H1 (cell line): ENCODE measurements around the gene SUCLG2. TPM values are rescaled to one million over a fixed set of nuclear protein-coding genes. Genes with fewer than 3 reads are reported as not detected.

Experiments used
- CTCF ChIA-PET: fragments of 300-600 bp; sonication (Branson Sonifier 250); formaldehyde crosslinking; loops from one replicate; lab custom pipeline; 2021; ENCODE audit not compliant: partially characterized antibody; lab: Charles Lee
- POLR2A ChIA-PET: fragments of 300-600 bp; sonication (Branson Sonifier 250); formaldehyde crosslinking; loops from one replicate; lab custom pipeline; 2021; ENCODE audit warnings: inconsistent platforms; ENCODE audit not compliant: partially characterized antibody; lab: Charles Lee
- DNase-seq, 2 experiments: peaks; one replicate each; pipeline versions ENCODE4 v3.0.0 to v3.0.0-alpha.2; 2010 to 2022; ENCODE audit warnings: low spot score in 2 of 2, low read depth in 1 of 2, mixed read lengths in 1 of 2
- FAIRE-seq: peaks from 2 replicates; lab custom pipeline; 2011; peaks lifted over from hg19 to GRCh38; lab: Jason Lieb, UNC
- H2AFZ ChIP-seq: 2 replicates; pipeline ENCODE4 v1.8.1; 2012; ENCODE audit warnings: low read length, inconsistent platforms
- H2AK5ac ChIP-seq: 2 replicates; pipeline ENCODE4 v1.6.1; 2013; ENCODE audit warnings: low read depth, low read length
- H2BK120ac ChIP-seq: replicated peaks from 2 replicates; pipeline ENCODE3; 2013; ENCODE audit warnings: low read depth, low read length, inconsistent platforms
- H2BK12ac ChIP-seq: 2 replicates; pipeline ENCODE4 v1.6.1; 2013; ENCODE audit warnings: low read depth, low read length
- H2BK15ac ChIP-seq: 2 replicates; pipeline ENCODE4 v1.6.1; 2013; ENCODE audit warnings: low read length
- H2BK20ac ChIP-seq: 2 replicates; pipeline ENCODE4 v1.6.1; 2013; ENCODE audit warnings: low read length
- H2BK5ac ChIP-seq: 2 replicates; pipeline ENCODE4 v1.6.1; 2013; ENCODE audit warnings: low read depth, low read length
- H3K14ac ChIP-seq: 2 replicates; pipeline ENCODE4 v1.6.1; 2013; ENCODE audit warnings: inconsistent platforms; ENCODE audit not compliant: insufficient read length
- H3K18ac ChIP-seq: 2 replicates; pipeline ENCODE4 v1.6.1; 2013; ENCODE audit warnings: low read length; ENCODE audit errors: extremely low read depth
- H3K23ac ChIP-seq: 2 replicates; pipeline ENCODE4 v1.6.1; 2013; ENCODE audit warnings: inconsistent platforms; ENCODE audit not compliant: insufficient read length
- H3K23me2 ChIP-seq: 2 replicates; pipeline ENCODE4 v1.6.1; 2013; ENCODE audit warnings: low read depth, low read length
- H3K27ac ChIP-seq: 2 replicates; pipeline ENCODE4 v1.6.1; 2011; ENCODE audit warnings: low read depth, low read length, inconsistent platforms
- H3K27me3 ChIP-seq, 4 experiments: replicated peaks in 1 of 4; 1 replicate in 1 of 4; 2 replicates in 3 of 4; pipeline versions ENCODE4 v1.6.1 to v1.8.1; 2011 to 2013; ENCODE audit warnings: low read length in 3 of 4, mild to moderate bottlenecking in 3 of 4, inconsistent platforms in 2 of 4, mixed read lengths in 2 of 4, moderate library complexity in 1 of 4; ENCODE audit not compliant: control insufficient read depth in 3 of 4, insufficient read depth in 3 of 4; ENCODE audit errors: extremely low read depth in 1 of 4
- H3K36me3 ChIP-seq, 4 experiments: 2 replicates each; pipeline versions ENCODE4 v1.6.1 to v1.8.1; 2011 to 2013; ENCODE audit warnings: mild to moderate bottlenecking in 4 of 4, low read length in 3 of 4, moderate library complexity in 2 of 4, control low read depth in 1 of 4, inconsistent platforms in 1 of 4; ENCODE audit not compliant: insufficient read depth in 4 of 4, control insufficient read depth in 2 of 4
- H3K4ac ChIP-seq: replicated peaks from 2 replicates; pipeline ENCODE3; 2013; ENCODE audit warnings: low read length, low read depth, mixed read lengths, inconsistent platforms; ENCODE audit not compliant: insufficient read length
- H3K4me1 ChIP-seq, 4 experiments: replicated peaks in 1 of 4; 1 replicate in 1 of 4; 2 replicates in 3 of 4; pipeline versions ENCODE4 v1.6.1 to v1.8.1; 2011 to 2013; ENCODE audit warnings: low read length in 3 of 4, inconsistent platforms in 2 of 4, mixed read lengths in 1 of 4; ENCODE audit not compliant: insufficient read depth in 4 of 4, control insufficient read depth in 3 of 4
- H3K4me2 ChIP-seq, 2 experiments: 2 replicates each; pipeline versions ENCODE4 v1.6.1 to v1.8.1; 2011 to 2013; ENCODE audit warnings: low read depth in 2 of 2, low read length in 2 of 2, control low read depth in 1 of 2, inconsistent platforms in 1 of 2, mild to moderate bottlenecking in 1 of 2; ENCODE audit not compliant: insufficient read depth in 1 of 2
- H3K4me3 ChIP-seq, 4 experiments: fragments of 200-600, 300-600 bp in 1 of 4; sonication (generic), shearing (Covaris generic), sonication (Bioruptor Twin) in 1 of 4; 2 replicates each; pipeline versions ENCODE4 v1.5.1 to v1.8.1; 2011 to 2016; ENCODE audit warnings: low read length in 4 of 4, low read depth in 3 of 4, control low read depth in 2 of 4, inconsistent platforms in 2 of 4, mild to moderate bottlenecking in 2 of 4, mixed read lengths in 1 of 4, moderate library complexity in 1 of 4; ENCODE audit not compliant: insufficient read depth in 2 of 4; ENCODE audit errors: extremely low read depth in 1 of 4
- H3K56ac ChIP-seq: replicated peaks from 2 replicates; pipeline ENCODE3; 2013; ENCODE audit warnings: low read depth, mild to moderate bottlenecking, mixed read lengths, low read length, inconsistent platforms; ENCODE audit not compliant: insufficient read length
- H3K79me1 ChIP-seq: 2 replicates; pipeline ENCODE4 v1.6.1; 2013; ENCODE audit warnings: low read depth, low read length, control low read depth
- H3K79me2 ChIP-seq, 2 experiments: 2 replicates each; pipeline versions ENCODE4 v1.6.1 to v1.8.1; 2012 to 2013; ENCODE audit warnings: low read length in 2 of 2, mild to moderate bottlenecking in 2 of 2, inconsistent platforms in 1 of 2; ENCODE audit not compliant: insufficient read depth in 2 of 2, control insufficient read depth in 1 of 2
- H3K9ac ChIP-seq, 4 experiments: replicated peaks in 1 of 4; 1 replicate in 1 of 4; 2 replicates in 3 of 4; pipeline versions ENCODE4 v1.6.1 to v1.8.1; 2011 to 2013; ENCODE audit warnings: low read depth in 3 of 4, low read length in 3 of 4, control low read depth in 2 of 4, mild to moderate bottlenecking in 2 of 4, moderate library complexity in 2 of 4, inconsistent platforms in 1 of 4; ENCODE audit errors: extremely low read depth in 1 of 4
- H3K9me3 ChIP-seq, 2 experiments: 2 replicates each; pipeline versions ENCODE4 v1.6.1 to v1.8.1; 2012 to 2013; ENCODE audit warnings: mild to moderate bottlenecking in 2 of 2, moderate library complexity in 2 of 2, control low read depth in 1 of 2, inconsistent platforms in 1 of 2, low read depth in 1 of 2, low read length in 1 of 2, mixed read lengths in 1 of 2; ENCODE audit not compliant: insufficient read depth in 2 of 2
- H4K20me1 ChIP-seq, 2 experiments: replicated peaks in 1 of 2; 2 replicates each; pipeline versions ENCODE3 to v1.8.1; 2011 to 2013; ENCODE audit warnings: inconsistent platforms in 2 of 2, low read length in 2 of 2, mild to moderate bottlenecking in 1 of 2; ENCODE audit not compliant: insufficient read depth in 2 of 2, control insufficient read depth in 1 of 2
- H4K5ac ChIP-seq: 2 replicates; pipeline ENCODE4 v1.6.1; 2013; ENCODE audit warnings: low read length, low read depth, mixed read lengths, inconsistent platforms; ENCODE audit not compliant: insufficient read length
- H4K8ac ChIP-seq: 2 replicates; pipeline ENCODE4 v1.8.0; 2013; ENCODE audit warnings: mild to moderate bottlenecking, moderate library complexity, low read length, inconsistent platforms; ENCODE audit not compliant: insufficient read depth; ENCODE audit errors: extremely low read depth
- H4K91ac ChIP-seq: replicated peaks from 2 replicates; pipeline ENCODE3; 2013; ENCODE audit warnings: low read length, mixed read lengths, inconsistent platforms; ENCODE audit not compliant: insufficient read length
- CHD1 ChIP-seq: IDR thresholded peaks from 2 replicates; pipeline ENCODE4 v1.6.1; 2012; ENCODE audit warnings: low read depth, low read length, improper control_type of control experiment
- EZH2 ChIP-seq: fragments of 200-600 bp; sonication (generic); IDR thresholded peaks from 2 replicates; pipeline ENCODE4 v1.7.1; 2012; ENCODE audit warnings: low read depth, mild to moderate bottlenecking, moderate library complexity, low read length, inconsistent platforms; ENCODE audit not compliant: severe bottlenecking
- GTF2F1 ChIP-seq: IDR thresholded peaks from 2 replicates; pipeline ENCODE4 v1.6.1; 2012; ENCODE audit warnings: low read depth, low read length, improper control_type of control experiment, borderline replicate concordance
- JUN ChIP-seq: IDR thresholded peaks from 2 replicates; pipeline ENCODE4 v1.6.1; 2011; ENCODE audit warnings: low read depth, mild to moderate bottlenecking, improper control_type of control experiment, low read length
- SAP30 ChIP-seq: fragments of 300-600 bp; sonication (generic); IDR thresholded peaks from 2 replicates; pipeline ENCODE4 v1.7.1; 2012; ENCODE audit warnings: low read length, moderate library complexity, mild to moderate bottlenecking, inconsistent platforms; ENCODE audit not compliant: insufficient read depth, insufficient replicate concordance
- SP4 ChIP-seq: IDR thresholded peaks from 2 replicates; pipeline ENCODE4 v1.6.1; 2012; ENCODE audit warnings: low read length, inconsistent platforms
- polyA plus RNA-seq, 7 experiments: library from polyadenylated mRNA; depleted of rRNA in 3 of 7; stranded (reverse) in 5 of 7; unstranded in 2 of 7; fragments of >200 nt in 5 of 7; fragments of 200-250 nt in 2 of 7; gene quantifications; 1 replicate in 5 of 7; 2 replicates in 1 of 7; 4 replicates in 1 of 7; pipeline versions ENCODE4 v1.2.1 to v1.2.3, GENCODE V29; 2011 to 2013; ENCODE audit warnings: missing spikeins in 2 of 7, mixed read lengths in 2 of 7
- total RNA-seq: library from RNA; stranded (reverse); fragmentation: NEBNext Ultra II Directional; extraction: Animal tissue kit (Norgen Biotek cat#: 25700); gene quantifications from 2 replicates; pipeline ENCODE4 v1.2.1, GENCODE V29; 2021

SUCLG2 gene
- total and polyA plus RNA-seq, 2 of the 8 experiments (the other 6 are each of a cell fraction or from before 2014, with no cell fraction given), result 12.9 to 46.2 TPM

- DNase-seq, result no peak
- H2AFZ ChIP-seq, result no peak overlapping the region
- H3K56ac ChIP-seq, result no peak overlapping the region
- no peaks in the 10 kb centered on the region for H3K79me2 ChIP-seq
- no peak overlapping the region for H3K4ac ChIP-seq
- H2BK5ac ChIP-seq, result no peak overlapping the region
- no peak overlapping the region for H2AK5ac ChIP-seq
- no peaks in the 10 kb centered on the region for H3K9me3 ChIP-seq
- FAIRE-seq, result no peak
- no peak overlapping the region for H2BK20ac ChIP-seq
- no peak overlapping the region for H3K14ac ChIP-seq
- H3K36me3 ChIP-seq, result no peaks in the 10 kb centered on the region
- no peaks in the 10 kb centered on the region for H3K23me2 ChIP-seq
- H3K9ac ChIP-seq, result no peak overlapping the region
- H3K27ac ChIP-seq, result no peak overlapping the region
- peaks cover 0 to 3% (median 0%) of the 10 kb centered on the region in 4 experiments; a peak in 1 of 7 replicates for H3K4me1 ChIP-seq
- no peak overlapping the region for H2BK12ac ChIP-seq
- no peak overlapping the region for H4K8ac ChIP-seq
- H2BK120ac ChIP-seq, result no peak overlapping the region
- no peaks in the 10 kb centered on the region for H3K27me3 ChIP-seq
- no peak overlapping the region for H4K5ac ChIP-seq
- H4K20me1 ChIP-seq, result peaks cover 0 to 2% of the 10 kb centered on the region in 2 experiments
- no peak overlapping the region for H3K4me3 ChIP-seq
- no peak overlapping the region for H3K18ac ChIP-seq
- CTCF ChIA-PET, result no interaction called here
- H3K79me1 ChIP-seq, result no peaks in the 10 kb centered on the region; the same call in 1 of the 2 replicates
- H4K91ac ChIP-seq, result no peak overlapping the region
- no peak overlapping the region for H2BK15ac ChIP-seq
- no peak overlapping the region for H3K23ac ChIP-seq
- POLR2A ChIA-PET, result no interaction called here
- H3K4me2 ChIP-seq, result no peak overlapping the region
- TF ChIP-seq SAP30 (no peak), SP4 (no peak), GTF2F1 (no peak), JUN (no peak), CHD1 (no peak), EZH2 (no peak)
Observed at GRCh38 chr3:67534594-67534993, 119.8 kb downstream of the SUCLG2 start.
